ENCODE data around the gene DISP3. TPM values are rescaled to one million over a fixed set of nuclear protein-coding genes. Genes with fewer than 3 reads are reported as not detected.

Gene DISP3
- total RNA-seq, 4 donors from 2014 or later = 0.19 TPM; not detected in 3

- Histone ChIP-seq H3K27me3 (peaks cover 70% of the 10 kb centered on the region), H3K4me1 (no peaks in the 10 kb centered on the region), H3K9me3 (no peaks in the 10 kb centered on the region), H3K36me3 (no peaks in the 10 kb centered on the region), H3K4me3 (no peak overlapping the region), H3K27ac (no peak overlapping the region)
- TF ChIP-seq POLR2AphosphoS5 (IDR thresholded peaks at IDR 0.05) = no peak
- no peak for TF ChIP-seq EP300 (IDR thresholded peaks at IDR 0.05)
- TF ChIP-seq POLR2A (IDR thresholded peaks at IDR 0.05) = no peak
- no peak for TF ChIP-seq CTCF (IDR thresholded peaks at IDR 0.05)
- 73 to 88% methylated on average over 1 to 2 of the region's 2 CpGs for WGBS, 2 donors (ENCODE audit: low coverage in 1 of 2)
- no peak for ATAC-seq
Observed at GRCh38 chr1:11466416-11466815, 12.5 kb upstream of the DISP3 start.

DNA sequence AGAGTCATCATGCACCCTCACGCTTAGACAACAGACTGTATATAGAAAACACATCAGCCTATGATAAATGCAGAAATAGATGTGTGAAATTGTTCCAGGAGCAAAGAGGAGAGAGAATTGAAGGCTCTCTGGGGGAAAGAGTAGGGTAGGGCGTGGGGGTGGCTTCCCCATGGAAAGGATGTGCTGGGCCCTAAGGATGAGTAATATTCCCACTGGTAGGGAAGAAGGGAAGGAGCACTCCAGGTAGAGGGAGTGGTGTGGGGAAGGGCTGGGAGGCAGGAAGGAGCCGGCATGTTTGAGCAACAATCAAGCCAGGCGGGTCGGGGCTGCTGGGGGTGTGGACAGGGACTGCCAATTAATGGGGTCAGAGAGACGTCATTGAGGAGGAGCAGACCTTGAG lies 10.1 kb upstream of the DISP3 start:
- Histone ChIP-seq H3K36me3 (no peaks in the 10 kb centered on the region), H3K4me1 (no peaks in the 10 kb centered on the region), H3K4me3 (no peak overlapping the region), H3K9me3 (no peaks in the 10 kb centered on the region), H3K27me3 (peaks cover 47% of the 10 kb centered on the region), H3K27ac (no peak overlapping the region)
- no peak for TF ChIP-seq POLR2A (IDR thresholded peaks at IDR 0.05)
- no peak for TF ChIP-seq POLR2AphosphoS5 (IDR thresholded peaks at IDR 0.05)
- TF ChIP-seq CTCF (IDR thresholded peaks at IDR 0.05) = no peak
- no peak for TF ChIP-seq EP300 (IDR thresholded peaks at IDR 0.05)
- no peak for ATAC-seq
- 39 to 50% methylated on average over 2 to 4 of the region's 6 CpGs for WGBS, 2 donors (ENCODE audit: low coverage in 1 of 2)

DNA sequence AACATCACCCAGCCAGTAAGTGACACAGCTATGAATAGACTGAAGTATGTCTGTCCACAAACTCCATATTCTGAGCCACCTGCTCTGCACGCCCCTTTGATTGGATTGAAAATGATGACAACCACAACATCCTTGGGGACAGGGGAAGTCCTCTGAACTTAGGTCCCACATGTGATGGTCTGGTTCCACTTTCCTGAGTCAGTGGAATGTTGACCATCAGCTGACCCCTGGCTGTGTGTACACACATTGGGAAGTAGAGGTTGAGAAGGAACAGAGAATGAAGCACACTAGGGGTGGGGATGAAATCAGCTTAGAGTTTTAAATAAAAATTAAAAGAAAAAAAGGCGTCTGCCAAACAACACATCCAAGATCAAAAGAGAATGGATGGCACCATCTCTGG lies 8.0 kb upstream of the DISP3 start:
- H3K27me3 ChIP-seq = peaks cover 53% of the 10 kb centered on the region
- no peak overlapping the region for H3K4me3 ChIP-seq
- 36 to 68% methylated on average over 2 of the region's 2 CpGs for WGBS, 2 donors (ENCODE audit: low coverage in 1 of 2)
- no peaks in the 10 kb centered on the region for H3K9me3 ChIP-seq
- TF ChIP-seq POLR2A (IDR thresholded peaks at IDR 0.05) (no peak), EP300 (IDR thresholded peaks at IDR 0.05) (no peak), CTCF (IDR thresholded peaks at IDR 0.05) (no peak), POLR2AphosphoS5 (IDR thresholded peaks at IDR 0.05) (no peak)
- H3K36me3 ChIP-seq = no peaks in the 10 kb centered on the region
- no peak overlapping the region for H3K27ac ChIP-seq
- H3K4me1 ChIP-seq = no peaks in the 10 kb centered on the region
- ATAC-seq = no peak

GRCh38 chr1:11471473-11471872 lies 7.5 kb upstream of the DISP3 start:
- peaks cover 55% of the 10 kb centered on the region for H3K27me3 ChIP-seq
- H3K27ac ChIP-seq = no peak overlapping the region
- H3K4me3 ChIP-seq = no peak overlapping the region
- TF ChIP-seq POLR2AphosphoS5 (IDR thresholded peaks at IDR 0.05) = no peak
- TF ChIP-seq CTCF (IDR thresholded peaks at IDR 0.05) = no peak
- no peak for TF ChIP-seq EP300 (IDR thresholded peaks at IDR 0.05)
- TF ChIP-seq POLR2A (IDR thresholded peaks at IDR 0.05) = no peak
- no CpG with 5 or more reads among the region's 1 CpG for WGBS, 2 donors (ENCODE audit: low coverage in 1 of 2)
- H3K4me1 ChIP-seq = no peaks in the 10 kb centered on the region
- no peaks in the 10 kb centered on the region for H3K36me3 ChIP-seq
- ATAC-seq = no peak
- H3K9me3 ChIP-seq = no peaks in the 10 kb centered on the region

GRCh38 chr1:11472284-11472683 lies 6.7 kb upstream of the DISP3 start:
- WGBS, 2 donors (ENCODE audit: low coverage in 1 of 2) = 70 to 82% methylated on average over 2 of the region's 2 CpGs
- H3K4me1 ChIP-seq = no peaks in the 10 kb centered on the region
- no peak overlapping the region for H3K27ac ChIP-seq
- ATAC-seq = no peak
- H3K27me3 ChIP-seq = peaks cover 55% of the 10 kb centered on the region
- no peak for TF ChIP-seq CTCF (IDR thresholded peaks at IDR 0.05)
- no peak for TF ChIP-seq POLR2A (IDR thresholded peaks at IDR 0.05)
- no peak for TF ChIP-seq EP300 (IDR thresholded peaks at IDR 0.05)
- no peak for TF ChIP-seq POLR2AphosphoS5 (IDR thresholded peaks at IDR 0.05)
- H3K4me3 ChIP-seq = no peak overlapping the region
- H3K36me3 ChIP-seq = no peaks in the 10 kb centered on the region
- no peaks in the 10 kb centered on the region for H3K9me3 ChIP-seq
